ENCODE data around the gene ADGRB2. TPM values are rescaled to one million over a fixed set of nuclear protein-coding genes. Genes with fewer than 3 reads are reported as not detected.

The ADGRB2 gene
- 3.9 to 5.6 TPM (median 4.9 TPM) in 5 replicates for total RNA-seq (2022; extraction: Qiagen RNA extraction)

GRCh38 chr1:31764312-31765040, at the start of gene ADGRB2:
TSS of gene ADGRB2 (minus strand) at chr1:31764340. CDS start at chr1:31757221, 7,119 bp downstream.

GRCh38 chr1:31703431-31704270, 60.5 kb downstream of the ADGRB2 start, which contains the start of gene COL16A1:
TSS of gene COL16A1 (minus strand) at chr1:31704017. CDS start at chr1:31702193, 1,824 bp downstream.

Other genes with a start within 250 kb of the ADGRB2 start
- gene TINAGL1, start 187.8 kb downstream of the ADGRB2 start, total RNA-seq (2022; extraction: Qiagen RNA extraction), result 0.33 to 0.54 TPM (median 0.38 TPM) in 5 replicates
- gene HCRTR1, start 146.7 kb downstream of the ADGRB2 start, total RNA-seq (2022; extraction: Qiagen RNA extraction), result not detected in 5 replicates
- gene PEF1, start 119.5 kb downstream of the ADGRB2 start, total RNA-seq (2022; extraction: Qiagen RNA extraction), result 39.5 to 46.5 TPM (median 43.7 TPM) in 5 replicates
- gene COL16A1, start 60.3 kb downstream of the ADGRB2 start, total RNA-seq (2022; extraction: Qiagen RNA extraction), result 3.3 to 5.6 TPM (median 4.0 TPM) in 5 replicates
- gene SPOCD1, start 51.7 kb upstream of the ADGRB2 start, total RNA-seq (2022; extraction: Qiagen RNA extraction), result 2.8 to 4.4 TPM (median 3.9 TPM) in 5 replicates
- gene PTP4A2, start 174.0 kb upstream of the ADGRB2 start, total RNA-seq (2022; extraction: Qiagen RNA extraction), result 173 to 244 TPM (median 202 TPM) in 5 replicates
- gene KHDRBS1, start 249.5 kb upstream of the ADGRB2 start, total RNA-seq (2022; extraction: Qiagen RNA extraction), result 124 to 145 TPM (median 138 TPM) in 5 replicates